ENCODE measurements around the gene SPACA4.

- no peak for TF ChIP-seq CTCF (IDR thresholded peaks at IDR 0.05 in 8 of 11, conservative IDR thresholded peaks at IDR 0.05 in 3 of 11)
- no peak for TF ChIP-seq POLR2A (IDR thresholded peaks at IDR 0.05)
Observed at GRCh38 chr19:48609571-48610108, 3.1 kb downstream of the SPACA4 start.

All from spleen (tissue), 7 donors.